Activated CD4-positive, alpha-beta T cell treated with anti-CD3 and anti-CD28 coated beads for 4 hours (primary cell): ENCODE data around the gene TNPO3.

Experiments used
- DNase-seq, 2 donors: peaks; one replicate each; pipeline ENCODE4 v3.0.0-alpha.2; 2020

TNPO3 gene

DNA sequence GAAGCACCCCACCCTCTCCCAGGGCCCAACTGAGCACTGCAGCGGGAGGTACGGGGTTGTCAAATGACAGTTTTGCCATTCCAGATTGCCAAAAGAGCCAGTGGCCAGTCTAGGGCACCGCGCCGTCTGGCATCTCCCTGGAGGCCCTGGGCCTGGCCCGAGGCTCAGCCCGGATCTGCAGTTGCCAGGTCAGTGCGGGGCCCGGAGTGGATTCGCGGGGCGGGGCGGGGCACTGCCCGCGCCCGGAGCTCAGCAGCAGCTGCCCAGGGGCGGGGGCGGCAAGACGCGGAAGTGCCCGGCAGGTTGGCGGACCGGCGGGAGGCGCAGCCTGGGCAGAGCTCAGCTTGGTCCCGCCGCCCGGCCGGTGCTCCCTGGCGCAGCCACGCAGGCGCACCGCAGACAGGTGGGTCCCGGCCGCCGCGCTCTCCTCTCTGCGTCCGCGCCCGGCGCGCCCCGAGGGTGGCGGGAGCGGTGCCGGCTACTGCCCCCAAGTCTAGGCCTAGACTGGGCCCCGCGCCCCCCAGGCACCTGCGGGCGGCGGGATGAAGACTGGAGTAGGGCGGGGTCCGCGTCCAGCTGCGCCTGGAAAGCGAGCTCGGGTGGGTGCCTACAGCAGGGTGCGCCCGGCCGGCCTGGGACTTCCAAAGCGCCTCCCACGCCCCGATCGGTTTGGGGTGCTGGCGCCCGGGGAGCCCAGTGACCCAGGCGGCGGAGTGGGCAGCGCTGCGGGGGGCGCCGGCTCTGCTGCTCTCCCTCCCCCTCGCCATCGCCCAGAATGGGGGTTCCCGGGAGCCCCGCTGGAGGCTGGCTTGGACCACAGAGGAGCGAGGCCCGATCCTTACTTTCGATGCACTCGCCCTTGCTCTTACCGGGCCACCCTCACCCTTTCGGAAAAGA is 117.0 kb downstream of the TNPO3 start, which contains the start of gene IRF5:
Gene IRF5, plus strand, starts transcription at position 281 of the 897 bp plus-strand sequence. CDS start 4,155 bp downstream, outside the sequence.
- DNase-seq = peak in 1 of 2 donors; percentile 25

GRCh38 chr7:128937271-128937646 is 117.7 kb downstream of the TNPO3 start:
- no peak for DNase-seq

DNA sequence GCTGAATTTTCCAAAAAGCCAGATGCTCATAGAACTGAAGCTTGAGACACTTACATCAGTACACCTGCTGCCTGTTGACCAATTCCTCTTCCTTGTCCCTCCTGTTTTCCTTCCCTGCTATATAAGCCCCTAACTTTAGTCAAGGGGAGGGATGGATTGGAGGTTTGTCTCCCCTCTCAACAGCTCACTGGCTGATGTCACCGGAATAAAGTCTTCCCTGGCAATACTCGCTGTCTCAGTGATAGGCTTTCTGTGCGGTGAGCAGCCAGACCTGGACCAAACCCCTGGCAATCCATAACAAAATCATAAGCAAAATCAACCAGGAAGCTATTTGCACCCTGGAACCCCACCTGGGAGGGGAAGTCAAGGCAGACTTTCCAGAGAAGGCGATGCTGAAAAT is 118.1 kb downstream of the TNPO3 start:
- DNase-seq = no peak

- no peak for DNase-seq
These were observed 119.6 kb downstream of the TNPO3 start for GRCh38 chr7:128935342-128935730.

DNA sequence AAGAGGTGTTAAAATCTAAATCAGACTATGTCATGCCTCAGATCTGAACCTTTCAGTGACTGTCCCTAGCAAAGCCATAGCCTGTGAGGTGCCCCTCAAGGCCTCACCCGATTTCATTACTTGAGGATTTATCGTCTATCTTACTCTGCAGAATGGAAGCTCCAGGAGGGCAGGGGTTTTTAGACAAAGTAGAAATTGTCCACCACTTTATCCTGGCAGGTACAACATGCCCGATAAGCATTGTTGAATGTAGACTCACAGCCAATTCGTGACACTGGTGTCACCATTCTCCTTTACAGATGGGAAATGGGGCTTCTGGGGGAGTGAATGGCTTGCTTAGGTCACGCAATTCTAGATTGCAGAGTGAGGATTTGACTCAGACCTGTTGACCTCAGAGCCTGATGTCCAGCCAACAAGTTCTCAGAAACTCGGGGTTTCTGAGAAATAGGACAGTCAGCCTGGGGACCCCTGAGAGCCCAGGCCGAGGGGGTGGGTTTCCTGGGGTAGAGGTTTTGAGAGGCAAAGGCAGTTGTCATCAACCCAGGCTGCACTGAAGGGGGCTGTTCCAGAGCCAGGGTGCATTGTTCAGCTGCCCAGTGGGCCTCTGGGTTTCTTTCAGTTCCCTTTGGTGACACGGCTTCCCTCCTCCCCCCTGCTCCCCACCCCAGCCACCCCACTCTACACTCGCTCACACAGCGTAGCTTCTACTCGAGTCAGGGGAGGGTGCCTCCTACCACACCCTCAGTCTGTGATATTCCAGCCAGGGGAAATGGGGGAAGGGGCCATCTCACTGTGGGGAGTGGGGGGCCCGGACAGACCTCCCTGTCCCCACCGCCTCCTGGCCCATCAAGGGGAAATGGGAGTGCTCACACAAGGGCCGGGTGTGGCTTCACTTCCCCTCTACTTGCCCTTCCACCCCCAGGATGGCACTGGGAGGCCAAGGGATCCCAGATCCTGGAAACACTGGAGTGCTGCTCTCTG is 120.3 kb downstream of the TNPO3 start:
- DNase-seq = no peak

DNA sequence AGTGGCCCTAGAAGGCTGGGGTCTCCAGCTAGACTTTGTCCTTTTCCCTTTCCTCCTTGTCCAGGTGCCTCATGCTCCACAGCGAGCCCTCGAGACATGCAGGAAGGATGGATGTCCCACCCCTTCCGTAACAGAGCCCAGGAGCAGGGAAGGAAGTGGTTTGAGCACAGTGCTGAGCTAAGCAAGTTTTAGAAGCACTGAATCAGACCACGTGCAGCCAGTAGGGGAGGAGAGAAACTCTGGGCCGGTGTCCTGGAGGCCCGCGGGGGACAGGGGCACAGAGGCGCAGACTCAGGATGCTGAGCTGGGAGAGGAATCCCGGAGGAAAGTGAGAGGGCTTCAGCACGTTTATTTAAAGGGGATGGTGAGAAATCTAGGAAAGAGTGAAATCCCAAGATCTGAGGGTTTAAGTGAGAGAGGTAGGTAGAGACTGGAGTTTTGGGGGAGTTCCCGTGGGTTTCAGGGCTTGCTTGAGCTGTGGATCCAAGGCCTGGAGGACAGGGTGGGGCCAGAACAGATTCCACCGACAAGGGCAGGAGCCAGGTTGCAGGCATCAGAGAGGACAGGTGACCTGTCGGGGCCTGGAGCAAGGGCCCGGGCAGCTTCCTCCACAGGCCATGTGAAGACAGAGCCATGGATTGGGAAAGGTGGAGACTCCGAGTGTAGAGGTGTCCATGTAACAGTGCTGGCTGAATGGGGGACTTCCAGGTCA is 121.6 kb downstream of the TNPO3 start:
- DNase-seq = peak; percentile 32 to 38

GRCh38 chr7:128932862-128933179 is 122.1 kb downstream of the TNPO3 start:
- no peak for DNase-seq

DNA sequence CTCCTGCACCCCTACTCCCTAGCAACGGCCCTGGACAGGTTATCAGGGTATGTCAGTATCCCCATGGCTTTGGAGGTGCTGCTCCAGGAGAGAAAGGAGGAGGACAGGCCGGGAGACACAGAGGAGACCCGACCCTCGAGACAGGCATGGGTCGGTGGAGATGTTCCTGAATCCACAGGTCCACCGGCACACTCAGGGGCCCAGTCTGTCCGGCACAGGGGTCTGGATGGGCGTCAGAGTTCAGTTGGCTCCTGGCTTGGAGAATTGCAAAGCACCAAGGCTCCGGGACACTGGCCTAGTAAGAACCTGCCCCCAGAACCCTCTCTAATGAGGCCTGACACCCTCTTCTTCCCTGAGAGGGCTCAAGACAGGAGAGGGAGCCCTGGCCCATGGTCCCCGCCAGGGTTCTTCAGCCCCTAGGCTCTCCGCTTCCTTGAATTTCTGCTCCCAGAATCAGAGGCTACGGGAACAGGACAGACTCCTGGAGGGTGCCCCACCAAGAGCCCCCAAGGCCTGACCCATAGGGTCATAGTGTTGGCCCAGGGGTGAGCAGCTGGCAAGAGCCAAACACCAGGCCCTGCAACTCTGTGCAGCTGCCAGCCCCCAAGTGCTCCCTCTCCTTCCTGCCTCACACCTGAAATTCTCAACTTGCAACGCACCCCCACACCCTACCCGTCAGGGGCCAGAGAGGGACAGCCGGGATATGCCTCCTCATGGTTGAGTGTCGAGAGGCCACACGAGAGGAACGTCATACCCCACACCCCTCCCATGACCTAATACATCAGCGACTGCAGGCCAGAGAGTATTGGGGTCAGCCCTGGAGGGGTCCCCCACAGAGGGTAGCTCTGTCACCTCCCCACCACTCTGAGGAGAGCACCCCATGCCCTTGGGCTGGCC is 122.7 kb downstream of the TNPO3 start:
- no peak for DNase-seq

- no peak for DNase-seq
These were observed 123.6 kb downstream of the TNPO3 start for GRCh38 chr7:128931190-128931798.

DNA sequence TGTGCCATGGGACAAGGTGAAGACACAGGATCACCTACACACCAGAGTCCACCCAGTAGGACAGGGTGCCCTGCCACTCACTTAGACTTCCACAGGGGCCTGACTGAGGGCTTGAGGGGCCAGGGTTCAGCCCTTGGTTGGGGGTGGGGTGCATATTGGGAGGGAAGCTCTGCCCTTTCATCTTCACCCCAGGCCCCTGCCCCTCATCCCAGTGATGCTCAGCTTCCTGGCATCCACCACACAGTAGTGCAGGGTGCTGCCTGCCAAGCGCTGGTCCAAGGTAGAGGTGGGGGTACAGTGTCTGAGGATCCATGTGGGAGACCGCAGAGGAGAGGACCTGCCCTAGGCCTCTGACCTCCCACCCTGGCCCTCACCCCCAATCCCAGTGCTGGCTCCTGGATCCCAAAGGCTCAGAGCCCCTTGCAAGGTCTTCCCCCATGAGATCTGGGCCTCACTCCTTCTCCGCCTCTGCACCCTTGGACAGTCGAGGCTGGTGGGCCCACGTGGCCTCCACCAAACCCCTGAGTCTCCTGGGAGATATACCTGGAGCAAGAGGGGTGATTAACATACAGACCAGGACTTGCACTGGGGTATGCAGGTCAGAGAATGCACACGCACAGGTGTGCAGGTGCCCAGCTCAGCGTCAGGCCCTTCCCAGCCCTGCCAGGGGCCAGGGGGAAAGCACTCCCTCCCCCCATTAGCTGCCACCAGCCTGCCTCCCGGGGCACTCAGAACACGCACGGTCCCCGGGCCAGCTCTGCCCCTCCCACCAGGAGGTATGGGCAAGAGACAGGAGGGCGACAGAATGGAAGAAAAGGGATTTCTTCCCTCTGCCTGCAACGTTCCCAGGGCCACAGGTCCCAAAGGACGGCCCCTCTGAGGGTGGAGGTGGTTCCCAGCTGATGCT is 125.8 kb downstream of the TNPO3 start:
- no peak for DNase-seq

DNA sequence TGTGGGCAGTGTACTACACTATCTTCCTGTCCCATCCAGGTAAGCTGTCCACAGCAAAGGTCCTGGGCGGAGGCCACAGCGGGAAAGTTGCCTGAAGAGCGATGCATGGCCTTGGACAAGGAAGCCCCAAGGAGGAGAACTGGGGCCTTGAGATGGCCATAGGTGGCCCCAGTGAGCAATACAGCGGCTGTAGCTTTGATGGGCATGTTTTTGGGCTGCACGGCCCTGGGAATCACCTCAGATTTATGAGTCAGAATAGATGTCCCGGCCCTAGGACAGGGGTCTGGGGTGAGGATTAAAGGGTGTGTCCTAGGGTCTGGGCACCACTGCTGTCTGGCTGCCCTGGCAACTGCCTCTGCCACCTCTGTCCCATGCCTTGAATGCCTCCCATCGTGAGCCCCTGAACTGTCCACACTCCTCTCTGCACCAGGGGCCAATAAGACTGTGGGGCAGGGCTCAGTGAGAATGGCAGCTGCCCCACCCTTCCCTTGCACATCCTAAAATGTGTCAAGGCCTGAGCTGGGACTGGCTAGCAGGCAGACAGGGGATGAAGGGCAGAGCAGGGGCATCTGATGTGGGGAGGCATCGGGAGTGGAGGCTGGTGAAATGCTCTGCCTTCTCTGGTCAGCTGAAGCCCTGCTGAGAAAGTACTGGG is 126.6 kb downstream of the TNPO3 start:
- no peak for DNase-seq

DNA sequence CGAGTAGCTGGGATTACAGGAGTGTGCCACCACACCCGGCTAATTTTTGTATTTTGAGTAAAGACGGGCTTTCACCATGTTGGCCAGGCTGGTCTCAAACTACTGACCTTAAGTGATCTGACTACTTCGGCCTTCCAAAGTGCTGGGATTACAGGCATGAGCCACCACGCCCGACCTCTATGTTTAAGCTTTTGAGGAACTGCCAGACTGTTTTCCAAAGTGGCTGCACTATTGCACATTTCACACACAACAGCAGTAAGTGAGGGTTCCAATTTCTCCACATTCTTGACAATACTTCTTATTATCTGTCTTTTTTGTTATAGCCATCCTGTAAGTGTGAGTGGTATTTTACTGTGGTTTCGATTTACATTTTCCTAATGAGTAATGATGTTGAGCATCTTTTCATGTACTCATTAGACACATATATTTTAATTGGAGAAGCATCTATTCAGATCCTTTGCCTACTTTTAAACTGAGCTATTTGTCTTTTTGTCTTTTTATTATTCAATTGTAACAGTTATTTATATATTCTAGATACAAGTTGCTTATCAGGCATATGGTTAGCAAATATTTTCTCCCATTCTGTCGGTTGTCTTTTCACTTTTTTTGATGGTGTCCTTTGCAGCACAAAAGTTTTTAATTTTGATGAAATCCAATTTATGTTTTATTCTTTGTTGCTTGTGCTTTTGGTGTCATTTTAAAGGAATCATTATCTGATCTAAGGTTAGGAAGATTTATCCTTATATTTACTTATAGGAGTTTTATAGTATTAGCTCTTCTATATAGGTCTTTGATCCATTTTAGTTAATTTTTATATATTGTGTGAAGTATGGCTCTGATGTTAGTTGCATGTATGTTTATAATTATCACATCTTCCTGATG is 130.0 kb downstream of the TNPO3 start:
- DNase-seq = no peak

DNA sequence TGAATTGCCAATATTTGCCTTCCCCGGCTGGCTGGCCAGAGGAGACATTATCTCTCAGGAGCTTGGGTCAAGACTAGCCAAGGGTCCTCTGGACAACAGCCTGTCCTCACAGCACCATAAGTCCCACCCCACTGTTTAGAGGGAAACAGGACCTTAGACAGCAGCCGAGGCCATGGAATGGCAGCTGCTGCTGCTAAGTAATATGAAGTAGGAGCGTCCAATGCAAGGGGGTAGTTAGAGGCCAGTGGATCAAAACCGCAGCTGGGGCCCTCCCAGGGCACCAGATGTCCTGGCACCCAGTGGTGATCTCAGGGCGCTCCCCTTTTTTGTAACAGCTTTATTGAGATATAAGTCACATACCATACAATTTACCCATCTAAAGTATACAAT is 131.5 kb downstream of the TNPO3 start:
- DNase-seq = no peak

DNA sequence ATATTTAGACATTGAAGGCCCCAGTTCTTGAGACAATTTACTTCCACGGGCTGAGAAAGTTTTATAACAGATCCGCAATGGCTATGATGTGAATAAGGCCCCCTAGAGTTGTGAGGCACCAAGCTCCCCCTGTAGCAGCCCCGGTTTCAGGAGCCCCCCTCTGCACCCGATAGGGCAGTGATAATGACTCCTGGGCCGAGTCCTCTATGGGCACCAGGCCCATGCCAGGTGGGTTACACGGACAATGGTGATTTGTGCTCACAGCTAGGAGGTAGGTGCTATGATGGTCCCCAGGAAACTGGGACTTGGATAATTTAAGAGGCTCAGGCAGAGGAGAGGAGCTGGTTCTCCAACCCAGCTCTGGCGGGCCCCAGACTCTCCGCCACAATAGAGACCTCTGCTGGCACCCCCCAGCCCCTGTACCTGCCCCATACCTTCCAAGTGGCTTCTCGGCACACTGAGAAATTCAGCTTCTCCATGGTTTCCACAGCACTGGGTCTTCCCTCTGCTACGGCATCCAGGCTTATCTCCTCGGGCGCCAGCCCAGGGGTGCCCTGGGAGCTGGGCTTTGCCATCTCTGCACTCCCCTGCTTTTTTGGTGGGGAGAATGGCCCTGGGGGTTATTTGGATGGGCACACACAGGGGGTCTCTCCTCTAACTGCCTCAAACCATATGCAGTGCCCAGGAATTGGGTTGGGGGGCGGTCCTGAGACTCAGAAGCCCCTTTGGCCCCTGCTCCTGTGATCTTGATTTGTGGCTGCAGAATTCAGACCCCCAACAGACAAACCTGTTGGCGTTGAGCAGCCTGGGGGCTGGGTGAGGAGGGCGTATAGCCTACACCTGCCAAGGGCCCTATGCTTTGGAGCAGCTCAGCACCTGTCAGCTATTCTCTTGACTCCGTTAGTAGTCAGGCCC is 132.2 kb downstream of the TNPO3 start:
- DNase-seq = no peak

- DNase-seq = no peak
These were observed 133.0 kb downstream of the TNPO3 start for GRCh38 chr7:128921866-128922440.

GRCh38 chr7:128920913-128921582 is 133.9 kb downstream of the TNPO3 start:
- no peak for DNase-seq
